ENCODE data around the gene BLTP3B.

DNA sequence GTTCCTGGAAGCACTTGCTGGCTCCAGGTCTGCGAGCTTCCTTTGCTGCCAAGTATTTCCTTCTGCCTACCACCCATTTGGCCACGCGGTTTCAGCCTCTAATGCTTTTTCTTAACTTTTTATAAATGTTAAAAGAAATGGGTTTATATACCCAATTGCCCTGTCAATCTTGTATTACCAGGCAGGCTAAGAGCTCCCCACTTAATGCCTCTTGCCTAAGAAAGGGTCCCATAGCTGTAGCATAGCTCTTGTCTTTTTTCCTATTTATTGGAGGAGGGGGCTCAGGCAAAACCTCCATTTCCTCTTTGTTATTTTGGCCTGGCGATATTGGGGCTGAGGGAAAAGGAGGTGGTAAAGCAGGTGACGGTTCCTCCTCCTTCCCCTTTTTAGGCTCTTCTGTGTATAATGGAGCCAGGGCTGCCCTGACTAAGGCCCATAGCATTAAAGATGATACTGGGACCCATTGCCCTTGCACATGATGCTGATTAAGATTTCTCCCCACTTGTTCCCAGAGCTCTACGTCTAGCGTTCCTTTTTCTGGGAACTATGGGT is 21.6 kb upstream of the BLTP3B start:
- TF ChIP-seq FOXM1 (IDR thresholded peaks at IDR 0.05; ENCODE audit: borderline replicate concordance, low read depth) (no peak), TAF1 (IDR thresholded peaks at IDR 0.05; ENCODE audit: low read depth) (no peak), EP300 (IDR thresholded peaks at IDR 0.05; ENCODE audit: borderline replicate concordance) (no peak), EGR1 (IDR thresholded peaks at IDR 0.05) (no peak), YY1 (IDR thresholded peaks at IDR 0.05; ENCODE audit: low read depth) (no peak), TEAD4 (IDR thresholded peaks at IDR 0.05) (no peak), RAD21 (IDR thresholded peaks at IDR 0.05; ENCODE audit: low read depth) (no peak), NFIC (IDR thresholded peaks at IDR 0.05) (no peak), TCF12 (IDR thresholded peaks at IDR 0.05; ENCODE audit: low read depth) (no peak)
- TF ChIP-seq, protein P1, sequence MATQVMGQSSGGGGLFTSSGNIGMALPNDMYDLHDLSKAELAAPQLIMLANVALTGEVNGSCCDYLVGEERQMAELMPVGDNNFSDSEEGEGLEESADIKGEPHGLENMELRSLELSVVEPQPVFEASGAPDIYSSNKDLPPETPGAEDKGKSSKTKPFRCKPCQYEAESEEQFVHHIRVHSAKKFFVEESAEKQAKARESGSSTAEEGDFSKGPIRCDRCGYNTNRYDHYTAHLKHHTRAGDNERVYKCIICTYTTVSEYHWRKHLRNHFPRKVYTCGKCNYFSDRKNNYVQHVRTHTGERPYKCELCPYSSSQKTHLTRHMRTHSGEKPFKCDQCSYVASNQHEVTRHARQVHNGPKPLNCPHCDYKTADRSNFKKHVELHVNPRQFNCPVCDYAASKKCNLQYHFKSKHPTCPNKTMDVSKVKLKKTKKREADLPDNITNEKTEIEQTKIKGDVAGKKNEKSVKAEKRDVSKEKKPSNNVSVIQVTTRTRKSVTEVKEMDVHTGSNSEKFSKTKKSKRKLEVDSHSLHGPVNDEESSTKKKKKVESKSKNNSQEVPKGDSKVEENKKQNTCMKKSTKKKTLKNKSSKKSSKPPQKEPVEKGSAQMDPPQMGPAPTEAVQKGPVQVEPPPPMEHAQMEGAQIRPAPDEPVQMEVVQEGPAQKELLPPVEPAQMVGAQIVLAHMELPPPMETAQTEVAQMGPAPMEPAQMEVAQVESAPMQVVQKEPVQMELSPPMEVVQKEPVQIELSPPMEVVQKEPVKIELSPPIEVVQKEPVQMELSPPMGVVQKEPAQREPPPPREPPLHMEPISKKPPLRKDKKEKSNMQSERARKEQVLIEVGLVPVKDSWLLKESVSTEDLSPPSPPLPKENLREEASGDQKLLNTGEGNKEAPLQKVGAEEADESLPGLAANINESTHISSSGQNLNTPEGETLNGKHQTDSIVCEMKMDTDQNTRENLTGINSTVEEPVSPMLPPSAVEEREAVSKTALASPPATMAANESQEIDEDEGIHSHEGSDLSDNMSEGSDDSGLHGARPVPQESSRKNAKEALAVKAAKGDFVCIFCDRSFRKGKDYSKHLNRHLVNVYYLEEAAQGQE (IDR thresholded peaks at IDR 0.05; ENCODE audit: low read depth) = no peak
- TF ChIP-seq, protein P2, sequence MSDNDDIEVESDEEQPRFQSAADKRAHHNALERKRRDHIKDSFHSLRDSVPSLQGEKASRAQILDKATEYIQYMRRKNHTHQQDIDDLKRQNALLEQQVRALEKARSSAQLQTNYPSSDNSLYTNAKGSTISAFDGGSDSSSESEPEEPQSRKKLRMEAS (IDR thresholded peaks at IDR 0.05) = no peak
- TF ChIP-seq, protein P3, sequence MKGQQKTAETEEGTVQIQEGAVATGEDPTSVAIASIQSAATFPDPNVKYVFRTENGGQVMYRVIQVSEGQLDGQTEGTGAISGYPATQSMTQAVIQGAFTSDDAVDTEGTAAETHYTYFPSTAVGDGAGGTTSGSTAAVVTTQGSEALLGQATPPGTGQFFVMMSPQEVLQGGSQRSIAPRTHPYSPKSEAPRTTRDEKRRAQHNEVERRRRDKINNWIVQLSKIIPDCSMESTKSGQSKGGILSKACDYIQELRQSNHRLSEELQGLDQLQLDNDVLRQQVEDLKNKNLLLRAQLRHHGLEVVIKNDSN (IDR thresholded peaks at IDR 0.05) = no peak
